Esophagus mucosa (tissue), 1 donor: Measurements from ENCODE around the gene C14orf93. TPM values are rescaled to one million over a fixed set of nuclear protein-coding genes. Genes with fewer than 3 reads are reported as not detected.

ENCODE experiments used
- ATAC-seq: fragments of 200-7000 bp; cut with Tn5 transposase; one replicate; pipeline ENCODE4 v1.9.1; 2020
- total RNA-seq: library from RNA; stranded (reverse); gene quantifications from one replicate; pipeline ENCODE4 v1.2.4, GENCODE V29; 2023
- donor health status: DM: yes; HTN: yes; CAD: no.

Gene C14orf93
- total RNA-seq, 1 donor from 2014 or later, result 4.6 TPM

- ATAC-seq, result peak; percentile 7
These were observed 35.7 kb upstream of the C14orf93 start for GRCh38 chr14:23045419-23046357.

GRCh38 chr14:23044840-23045239 is 34.9 kb upstream of the C14orf93 start:
- ATAC-seq, result no peak

GRCh38 chr14:23043754-23044153 is 33.8 kb upstream of the C14orf93 start:
- ATAC-seq, result no peak

GRCh38 chr14:23043145-23043544 is 33.2 kb upstream of the C14orf93 start:
- ATAC-seq, result no peak

- ATAC-seq, result no peak
These were observed 32.4 kb upstream of the C14orf93 start, which contains the start of gene PSMB11 for GRCh38 chr14:23042162-23042965. PSMB11 (plus strand) TSS chr14:23042212; CDS start chr14:23042226, 14 bp downstream.

- ATAC-seq, result no peak
These were observed 31.8 kb upstream of the C14orf93 start for GRCh38 chr14:23041729-23042128.

GRCh38 chr14:23040100-23040499 is 30.2 kb upstream of the C14orf93 start:
- ATAC-seq, result no peak

GRCh38 chr14:23035303-23036144 is 25.6 kb upstream of the C14orf93 start:
- ATAC-seq, result no peak

- peak; percentile 97 for ATAC-seq
These were observed 24.8 kb upstream of the C14orf93 start, which contains the start of gene PSMB5 for GRCh38 chr14:23034498-23035302. PSMB5 (minus strand) TSS chr14:23034900; CDS start chr14:23034881, 19 bp downstream.

GRCh38 chr14:23033801-23034497 is 24.0 kb upstream of the C14orf93 start:
- ATAC-seq, result no peak

- ATAC-seq, result no peak
These were observed 23.3 kb upstream of the C14orf93 start for GRCh38 chr14:23033251-23033727.

GRCh38 chr14:23030936-23031335 is 21.0 kb upstream of the C14orf93 start:
- ATAC-seq, result no peak

- no peak for ATAC-seq
These were observed 18.9 kb upstream of the C14orf93 start for GRCh38 chr14:23028799-23029198.

- no peak for ATAC-seq
These were observed 15.3 kb upstream of the C14orf93 start for GRCh38 chr14:23025151-23025814.

GRCh38 chr14:23024612-23025075 is 14.7 kb upstream of the C14orf93 start:
- ATAC-seq, result no peak

- ATAC-seq, result no peak
These were observed 13.8 kb upstream of the C14orf93 start for GRCh38 chr14:23023795-23024152.

- no peak for ATAC-seq
These were observed 13.3 kb upstream of the C14orf93 start for GRCh38 chr14:23023022-23023794.

GRCh38 chr14:23021889-23022442 is 12.0 kb upstream of the C14orf93 start:
- no peak for ATAC-seq

GRCh38 chr14:23021434-23021833 is 11.5 kb upstream of the C14orf93 start:
- ATAC-seq, result no peak
